Small intestine (tissue), 7 donors: ENCODE measurements around the gene SLC25A3. TPM values are rescaled to one million over a fixed set of nuclear protein-coding genes. Genes with fewer than 3 reads are reported as not detected.
"Not testable (repeated sequence)": the region's sequence is repeated elsewhere in the genome, so short reads cannot be mapped to it uniquely, and the experiment has no call there.

ENCODE experiments used
- DNase-seq, 2 donors: peaks; one replicate each; pipeline versions ENCODE4 v3.0.0 to v3.0.0-alpha.2; 2013
- FAIRE-seq: peaks from 2 replicates; lab custom pipeline; 2012; peaks lifted over from hg19 to GRCh38; lab: Jason Lieb, UNC
- H3K27ac ChIP-seq, 3 donors: one replicate each; pipeline ENCODE4 v1.5.1; 2013; ENCODE audit warnings: low read length in 2 of 3, mild to moderate bottlenecking in 2 of 3, control low read depth in 1 of 3, inconsistent platforms in 1 of 3, low read depth in 1 of 3, moderate library complexity in 1 of 3
- H3K27me3 ChIP-seq, 3 donors: one replicate each; pipeline ENCODE4 v1.6.1; 2013; ENCODE audit warnings: low read length in 3 of 3, inconsistent platforms in 1 of 3; ENCODE audit not compliant: control insufficient read depth in 3 of 3, insufficient read depth in 3 of 3
- H3K36me3 ChIP-seq, 3 donors: one replicate each; pipeline ENCODE4 v1.6.1; 2013; ENCODE audit warnings: low read length in 3 of 3, inconsistent platforms in 1 of 3, low read depth in 1 of 3, mild to moderate bottlenecking in 1 of 3, moderate library complexity in 1 of 3; ENCODE audit not compliant: control insufficient read depth in 3 of 3, insufficient read depth in 2 of 3
- H3K4me1 ChIP-seq, 3 donors: one replicate each; pipeline ENCODE4 v1.6.1; 2013; ENCODE audit warnings: low read length in 2 of 3, inconsistent platforms in 1 of 3, low read depth in 1 of 3, mild to moderate bottlenecking in 1 of 3, moderate library complexity in 1 of 3; ENCODE audit not compliant: control insufficient read depth in 3 of 3, insufficient read depth in 2 of 3
- H3K4me3 ChIP-seq, 3 donors: one replicate each; pipeline ENCODE4 v1.5.1; 2013; ENCODE audit warnings: low read length in 3 of 3, control low read depth in 1 of 3, inconsistent platforms in 1 of 3, low read depth in 1 of 3, mild to moderate bottlenecking in 1 of 3, moderate library complexity in 1 of 3
- H3K9me3 ChIP-seq, 2 donors: one replicate each; pipeline ENCODE4 v1.6.1; 2013; ENCODE audit warnings: low read depth in 1 of 2, low read length in 1 of 2; ENCODE audit not compliant: control insufficient read depth in 2 of 2, insufficient read depth in 1 of 2
- WGBS, 3 donors: extraction: QIAGEN DNeasy Blood & Tissue Kit; methylation state at CpG; one replicate each; pipeline ENCODE4 v1.1.7; 2013; 5-methylcytosine and 5-hydroxymethylcytosine counted together
- polyA plus RNA-seq, 4 donors: library from polyadenylated mRNA; stranded (reverse) in 3 of 4; unstranded in 1 of 4; fragments of 200-250 nt in 3 of 4; fragments of 120-200 nt in 1 of 4; gene quantifications; one replicate each; pipeline versions ENCODE4 v1.2.1 to v1.2.3, GENCODE V29; 2013
- donor health status: healthy with polysubstance abuse.
- donor health status: control.
- donor health status: control.
- donor health status: Bipolar disorder and iron deficiency.
- donor health status: healthy.

SLC25A3 gene
- polyA plus RNA-seq, 4 donors: 475 to 968 (median 687) TPM

- H3K36me3 ChIP-seq: peaks cover 14 to 44% (median 37%) of the 10 kb centered on the region in 3 donors
- H3K4me1 ChIP-seq, DNase-seq, FAIRE-seq, H3K9me3 ChIP-seq, H3K4me3 ChIP-seq, H3K27me3 ChIP-seq, H3K27ac ChIP-seq: not testable (repeated sequence)
- 88 to 90% (median 90%) methylated on average over 5 of the region's 5 CpGs for WGBS, 3 donors
These were observed 3.8 kb downstream of the SLC25A3 start for GRCh38 chr12:98597313-98597712.

GRCh38 chr12:98601924-98602323, 8.4 kb downstream of the SLC25A3 start:
- Histone ChIP-seq H3K4me3 (no peak overlapping the region), H3K27me3 (no peaks in the 10 kb centered on the region), H3K27ac (no peak overlapping the region), H3K36me3 (peaks cover 20 to 49% (median 46%) of the 10 kb centered on the region in 3 donors), H3K9me3 (no peaks in the 10 kb centered on the region), H3K4me1 (peaks cover 0 to 8% (median 0%) of the 10 kb centered on the region in 3 donors)
- WGBS, 3 donors: 96 to 97% (median 96%) methylated on average over 8 of the region's 8 CpGs
- FAIRE-seq (no peak), DNase-seq (no peak)

DNA sequence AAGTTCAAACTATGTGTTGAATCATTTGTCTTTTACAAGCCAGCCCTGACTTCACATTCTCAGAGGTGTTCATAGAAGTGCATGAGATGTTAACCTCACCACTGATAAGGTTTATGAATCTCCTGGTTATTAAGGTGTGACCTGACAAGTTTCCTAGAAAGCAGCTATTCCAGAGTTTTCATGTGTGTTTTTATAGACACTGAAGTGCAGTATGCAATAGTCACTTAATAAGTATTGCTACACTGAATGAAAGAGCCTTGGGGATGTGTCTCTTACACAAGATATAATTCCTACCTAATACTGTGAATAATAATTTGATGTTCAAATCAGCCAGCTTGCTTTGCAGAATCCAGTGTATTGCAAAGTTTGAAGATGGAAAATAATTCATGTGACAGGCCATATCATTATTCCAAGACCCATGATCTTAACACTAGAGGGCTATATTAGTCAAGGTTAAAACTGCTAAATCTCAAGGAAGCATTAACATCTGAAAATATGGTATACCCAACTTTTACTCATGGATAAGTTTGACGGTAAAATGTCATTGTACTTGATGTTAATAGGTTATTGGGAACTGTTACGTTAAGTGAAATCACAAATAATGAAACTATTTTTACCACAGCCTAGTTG, 13.0 kb downstream of the SLC25A3 start:
- H3K27ac ChIP-seq: peak overlapping the region in 1 of 3 donors; percentile 68
- H3K27me3 ChIP-seq: no peaks in the 10 kb centered on the region
- FAIRE-seq (no peak), DNase-seq (peak; percentile 17 to 66)
- peaks cover 0 to 8% (median 0%) of the 10 kb centered on the region in 3 donors for H3K4me1 ChIP-seq
- 70 to 72% (median 72%) methylated on average over 2 of the region's 2 CpGs for WGBS, 3 donors
- no peaks in the 10 kb centered on the region for H3K9me3 ChIP-seq
- peaks cover 7 to 20% (median 14%) of the 10 kb centered on the region in 3 donors for H3K36me3 ChIP-seq
- H3K4me3 ChIP-seq: no peak overlapping the region

GRCh38 chr12:98610596-98610995, 17.1 kb downstream of the SLC25A3 start:
- FAIRE-seq (no peak), DNase-seq (no peak)
- Histone ChIP-seq H3K36me3 (no peaks in the 10 kb centered on the region), H3K27me3 (no peaks in the 10 kb centered on the region), H3K9me3 (no peaks in the 10 kb centered on the region), H3K27ac (no peak overlapping the region), H3K4me1 (peaks cover 0 to 17% (median 0%) of the 10 kb centered on the region in 3 donors), H3K4me3 (no peak overlapping the region)
- 93 to 98% (median 96%) methylated on average over 2 of the region's 2 CpGs for WGBS, 3 donors

- FAIRE-seq: no peak
These were observed 19.3 kb downstream of the SLC25A3 start for GRCh38 chr12:98612696-98613334.

GRCh38 chr12:98618952-98619351, 25.5 kb downstream of the SLC25A3 start:
- Histone ChIP-seq H3K36me3 (no peaks in the 10 kb centered on the region), H3K9me3 (no peaks in the 10 kb centered on the region), H3K27me3 (no peaks in the 10 kb centered on the region), H3K27ac (no peak overlapping the region), H3K4me1 (no peaks in the 10 kb centered on the region), H3K4me3 (no peak overlapping the region)
- DNase-seq (no peak), FAIRE-seq (no peak)
- WGBS, 3 donors: 65 to 79% (median 77%) methylated on average over 4 of the region's 4 CpGs

More at GRCh38 chr12:98612696-98613334, 19.3 kb downstream of the SLC25A3 start:
- Histone ChIP-seq H3K9me3 (no peaks in the 10 kb centered on the region), H3K27me3 (no peaks in the 10 kb centered on the region), H3K27ac (peak overlapping the region in 2 of 3 donors; percentile 1 to 78), H3K4me3 (no peak overlapping the region), H3K4me1 (peaks cover 0 to 9% (median 0%) of the 10 kb centered on the region in 3 donors), H3K36me3 (no peaks in the 10 kb centered on the region)
- DNase-seq: peak in 1 of 2 donors; percentile 74
- WGBS, 3 donors: 70 to 76% (median 70%) methylated on average over 5 of the region's 5 CpGs

- WGBS, 3 donors: 78 to 84% (median 83%) methylated on average over 4 of the region's 4 CpGs
- DNase-seq: no peak
- H3K27ac ChIP-seq: no peak overlapping the region
- no peaks in the 10 kb centered on the region for H3K27me3 ChIP-seq
- no peak overlapping the region for H3K4me3 ChIP-seq
- FAIRE-seq: no peak
- peaks cover 0 to 2% (median 0%) of the 10 kb centered on the region in 3 donors for H3K36me3 ChIP-seq
- no peaks in the 10 kb centered on the region for H3K9me3 ChIP-seq
- no peaks in the 10 kb centered on the region for H3K4me1 ChIP-seq
These were observed 42.3 kb downstream of the SLC25A3 start for GRCh38 chr12:98635657-98636323.

- 84 to 85% (median 84%) methylated on average over 2 of the region's 2 CpGs for WGBS, 3 donors
- no peak overlapping the region for H3K4me3 ChIP-seq
These were observed 43.6 kb downstream of the SLC25A3 start for GRCh38 chr12:98637068-98637467.

More at GRCh38 chr12:98637068-98637467, 43.6 kb downstream of the SLC25A3 start:
- Histone ChIP-seq H3K27me3 (no peaks in the 10 kb centered on the region), H3K27ac (no peak overlapping the region), H3K4me1 (no peaks in the 10 kb centered on the region), H3K36me3 (peaks cover 0 to 2% (median 0%) of the 10 kb centered on the region in 3 donors), H3K9me3 (no peaks in the 10 kb centered on the region)
- no peak for DNase-seq
- FAIRE-seq: no peak
